Right lobe of liver (tissue), 6 donors: ENCODE results near the gene SRCIN1. TPM values are rescaled to one million over a fixed set of nuclear protein-coding genes. Genes with fewer than 3 reads are reported as not detected.

ENCODE experiments used
- ATAC-seq, 4 donors: fragments of 200-7000 bp; cut with Tn5 transposase; one replicate each; pipeline ENCODE4 v1.9.1; 2020; ENCODE audit warnings: mild to moderate bottlenecking in 4 of 4, moderate library complexity in 4 of 4
- DNase-seq, 3 donors: peaks; one replicate each; pipeline ENCODE4 v3.0.0-alpha.2; 2020
- H3K27ac ChIP-seq, 3 donors: fragments of 200-600 bp; one replicate each; pipeline ENCODE4 v1.8.0; 2022
- H3K27me3 ChIP-seq, 2 donors: fragments of 200-600 bp; one replicate each; pipeline ENCODE4 v1.8.0; 2022
- H3K36me3 ChIP-seq, 4 donors: fragments of 200-600 bp; sonication (generic) in 1 of 4; one replicate each; pipeline versions ENCODE4 v1.5.1 to v1.8.0; 2017 to 2022; ENCODE audit warnings: control low read depth in 1 of 4
- H3K4me1 ChIP-seq, 4 donors: fragments of 200-600 bp; sonication (generic) in 1 of 4; one replicate each; pipeline versions ENCODE4 v1.5.1 to v1.8.0; 2017 to 2022; ENCODE audit warnings: control low read depth in 1 of 4
- H3K4me3 ChIP-seq, 3 donors: fragments of 200-600 bp; one replicate each; pipeline ENCODE4 v1.8.0; 2022
- H3K9me3 ChIP-seq, 4 donors: fragments of 200-600 bp; sonication (generic) in 1 of 4; one replicate each; pipeline versions ENCODE4 v1.5.1 to v1.8.0; 2017 to 2022; ENCODE audit warnings: control low read depth in 1 of 4
- POLR2A ChIP-seq: fragments of 450-650 bp; IDR thresholded peaks from one replicate; pipeline ENCODE4 v1.6.1; 2017; ENCODE audit warnings: antibody characterized with exemption, mild to moderate bottlenecking
- WGBS: methylation state at CpG from one replicate; pipeline ENCODE4 v1.1.6; 2018; ENCODE audit warnings: low coverage, low lambda C conversion rate; ENCODE audit not compliant: insufficient coverage; ENCODE audit errors: missing lambda C conversion rate; 5-methylcytosine and 5-hydroxymethylcytosine counted together
- intact Hi-C, 2 donors: fragments of 100-400 bp; cut with DNase I; formaldehyde crosslinking; loops; one replicate each; pipeline versions ENCODE4 v1.11.2 to v1.14.1; 2022
- total RNA-seq, 6 experiments: library from RNA; depleted of rRNA in 2 of 6; stranded (reverse); fragments of >200 nt in 2 of 6; fragmentation: NEBNext Ultra II Directional in 3 of 6; extraction: Animal tissue kit (Norgen Biotek cat#: 25700) in 3 of 6; gene quantifications; one replicate each; pipeline versions ENCODE4 v1.1.0 to v1.2.4, GENCODE V29; 2016 to 2023
- TF ChIP-seq, protein P1 (sequence below), 4 donors: fragments of 200-600 bp in 3 of 4; fragments of 450-650 bp in 1 of 4; IDR thresholded peaks; one replicate each; pipeline versions ENCODE4 v1.5.1 to v1.8.0; 2016 to 2022; ENCODE audit warnings: antibody characterized with exemption in 4 of 4, mild to moderate bottlenecking in 2 of 4
- donor health status: DM: no; HTN: yes; CAD: no.
- donor health status: DM: no; HTN: no; CAD: no.
- donor health status: DM: no; HTN: no; CAD: no.
- donor health status: DM: no; HTN: yes; CAD: no.
- donor health status: DM: no; HTN: yes; CAD: no.

Gene SRCIN1
- total RNA-seq, 6 experiments from 2014 or later: 5.6 to 17.6 (median 11.5) TPM

DNA sequence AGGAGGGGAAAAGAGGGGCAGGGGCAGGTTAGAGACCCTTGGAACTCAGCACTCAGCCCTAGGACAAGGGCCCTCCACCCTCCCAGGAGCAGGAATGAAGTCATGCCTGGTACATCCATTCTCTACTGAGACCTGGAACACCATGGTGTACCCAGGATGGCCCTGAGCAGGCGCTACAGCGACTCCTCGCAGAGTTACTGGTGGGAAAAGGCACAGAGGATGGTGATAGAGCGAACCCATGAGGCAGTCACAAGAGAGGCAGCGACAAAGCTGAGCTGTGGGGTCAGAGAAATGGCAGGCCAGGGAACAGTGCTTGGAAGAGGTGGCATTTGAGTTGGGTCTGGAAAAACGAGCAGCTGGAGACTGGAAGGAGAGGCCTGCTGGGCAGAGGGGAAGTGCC is 37.5 kb downstream of the SRCIN1 start:
- 94% methylated on average over 3 of the region's 6 CpGs for WGBS
- TF ChIP-seq, protein P1, sequence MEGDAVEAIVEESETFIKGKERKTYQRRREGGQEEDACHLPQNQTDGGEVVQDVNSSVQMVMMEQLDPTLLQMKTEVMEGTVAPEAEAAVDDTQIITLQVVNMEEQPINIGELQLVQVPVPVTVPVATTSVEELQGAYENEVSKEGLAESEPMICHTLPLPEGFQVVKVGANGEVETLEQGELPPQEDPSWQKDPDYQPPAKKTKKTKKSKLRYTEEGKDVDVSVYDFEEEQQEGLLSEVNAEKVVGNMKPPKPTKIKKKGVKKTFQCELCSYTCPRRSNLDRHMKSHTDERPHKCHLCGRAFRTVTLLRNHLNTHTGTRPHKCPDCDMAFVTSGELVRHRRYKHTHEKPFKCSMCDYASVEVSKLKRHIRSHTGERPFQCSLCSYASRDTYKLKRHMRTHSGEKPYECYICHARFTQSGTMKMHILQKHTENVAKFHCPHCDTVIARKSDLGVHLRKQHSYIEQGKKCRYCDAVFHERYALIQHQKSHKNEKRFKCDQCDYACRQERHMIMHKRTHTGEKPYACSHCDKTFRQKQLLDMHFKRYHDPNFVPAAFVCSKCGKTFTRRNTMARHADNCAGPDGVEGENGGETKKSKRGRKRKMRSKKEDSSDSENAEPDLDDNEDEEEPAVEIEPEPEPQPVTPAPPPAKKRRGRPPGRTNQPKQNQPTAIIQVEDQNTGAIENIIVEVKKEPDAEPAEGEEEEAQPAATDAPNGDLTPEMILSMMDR (IDR thresholded peaks at IDR 0.05): no peak
- no peak for TF ChIP-seq POLR2A
- Histone ChIP-seq H3K27ac (no peak overlapping the region), H3K9me3 (no peaks in the 10 kb centered on the region), H3K27me3 (no peaks in the 10 kb centered on the region), H3K4me3 (no peak overlapping the region), H3K36me3 (no peaks in the 10 kb centered on the region), H3K4me1 (peaks cover 0 to 4% (median 0%) of the 10 kb centered on the region in 4 donors)
- DNase-seq (no peak), ATAC-seq (no peak)
- intact Hi-C loops: no loop called here

DNA sequence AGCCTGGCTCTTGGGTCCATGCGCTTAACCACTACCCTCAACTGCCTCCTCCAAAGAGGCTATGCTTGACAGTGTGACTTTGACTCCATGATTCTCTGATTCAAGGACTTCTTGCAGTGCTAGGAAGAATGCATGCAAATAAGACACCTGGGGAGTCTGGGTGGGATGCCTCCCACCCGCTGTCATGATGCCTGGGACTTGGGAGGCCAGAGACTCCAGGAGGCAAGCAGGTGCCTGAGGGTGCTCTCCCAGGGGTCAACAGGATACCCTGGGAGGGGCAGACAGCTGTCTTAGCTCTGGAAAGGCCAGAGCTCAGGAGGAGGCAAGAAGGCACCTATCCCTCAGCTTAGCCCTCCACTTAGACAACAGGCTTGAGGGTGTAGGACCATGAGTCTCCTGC is 38.4 kb downstream of the SRCIN1 start:
- ATAC-seq: no peak
- 93% methylated on average over 2 of the region's 2 CpGs for WGBS

DNA sequence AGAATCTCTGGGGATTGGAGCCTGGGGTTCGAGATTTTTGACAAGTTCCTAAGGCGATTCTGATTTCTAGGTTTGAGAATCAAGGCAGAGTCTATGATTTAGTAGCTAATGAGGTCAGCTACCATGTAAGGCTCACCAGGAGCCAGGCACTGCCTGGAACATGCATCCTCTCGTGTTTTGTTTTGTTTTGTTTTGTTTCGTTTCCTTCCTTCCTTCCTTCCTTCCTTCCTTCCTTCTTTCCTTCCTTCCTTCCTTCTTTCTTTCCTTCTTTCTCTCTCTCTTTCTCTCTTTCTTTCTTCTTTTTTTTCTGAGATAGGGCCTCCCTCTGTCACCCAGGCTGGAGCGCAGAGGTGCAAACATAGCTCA is 39.1 kb downstream of the SRCIN1 start:
- intact Hi-C loops: no loop called here
- Histone ChIP-seq H3K27ac (no peak overlapping the region), H3K9me3 (no peaks in the 10 kb centered on the region), H3K4me3 (no peak overlapping the region), H3K27me3 (no peaks in the 10 kb centered on the region), H3K36me3 (no peaks in the 10 kb centered on the region), H3K4me1 (no peaks in the 10 kb centered on the region)
- DNase-seq (no peak), ATAC-seq (no peak)
- TF ChIP-seq, protein P1 (IDR thresholded peaks at IDR 0.05): no peak
- no peak for TF ChIP-seq POLR2A
- 48% methylated on average over 5 of the region's 5 CpGs for WGBS

More for the DNA sequence above, 38.4 kb downstream of the SRCIN1 start:
- Histone ChIP-seq H3K27ac (no peak overlapping the region), H3K4me1 (no peaks in the 10 kb centered on the region), H3K9me3 (no peaks in the 10 kb centered on the region), H3K4me3 (no peak overlapping the region), H3K36me3 (no peaks in the 10 kb centered on the region), H3K27me3 (no peaks in the 10 kb centered on the region)
- no peak for TF ChIP-seq POLR2A
- TF ChIP-seq, protein P1 (IDR thresholded peaks at IDR 0.05): no peak
- no peak for DNase-seq
- intact Hi-C loops: no loop called here

DNA sequence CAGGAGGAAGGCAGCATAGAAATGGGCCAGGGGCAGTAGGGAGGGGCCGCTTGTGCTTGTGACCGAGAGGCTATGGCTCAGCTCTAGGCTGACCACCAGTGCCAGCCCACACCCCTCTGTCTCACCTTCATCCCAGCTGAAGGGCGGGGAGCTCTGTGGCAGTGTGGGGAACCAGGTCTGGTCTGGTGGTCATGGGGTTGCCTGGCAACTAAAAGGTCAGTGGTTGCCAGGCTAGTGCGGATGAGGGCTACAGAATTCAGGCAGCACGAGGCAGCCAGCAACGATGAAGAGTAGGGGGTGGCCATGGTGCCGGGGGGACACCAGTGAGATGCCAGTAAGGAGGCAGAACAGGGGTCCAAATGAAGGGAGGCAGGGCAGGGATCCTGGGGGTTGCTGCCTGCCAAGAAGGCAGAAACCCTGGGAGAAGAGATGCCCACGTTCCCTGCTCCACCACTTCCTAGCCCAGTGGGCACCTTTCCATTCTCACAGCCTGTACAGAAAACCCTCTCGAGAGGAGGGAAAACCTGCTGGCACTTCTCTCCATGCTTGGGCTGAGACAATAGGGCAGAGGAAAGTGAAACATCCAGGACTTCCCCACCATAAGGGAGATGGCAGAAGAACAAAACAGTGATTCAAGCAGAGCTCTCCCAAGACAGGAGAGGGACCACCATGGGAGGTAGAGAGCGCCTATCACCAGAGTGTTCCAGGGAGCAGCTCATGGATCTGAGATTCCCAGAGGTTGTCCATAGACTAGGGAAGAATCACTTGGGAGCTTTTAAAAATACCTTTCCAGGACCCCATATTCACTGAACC is 39.7 kb downstream of the SRCIN1 start:
- Histone ChIP-seq H3K36me3 (no peaks in the 10 kb centered on the region), H3K9me3 (no peaks in the 10 kb centered on the region), H3K4me1 (no peaks in the 10 kb centered on the region), H3K27me3 (no peaks in the 10 kb centered on the region), H3K27ac (no peak overlapping the region), H3K4me3 (no peak overlapping the region)
- DNase-seq: no peak
- 40% methylated on average over 3 of the region's 10 CpGs for WGBS
- ATAC-seq: no peak
- no peak for TF ChIP-seq POLR2A
- TF ChIP-seq, protein P1 (IDR thresholded peaks at IDR 0.05): no peak
- intact Hi-C loops: no loop called here
